Panc1 (cell line): ENCODE results near the gene RAPSN. TPM values are rescaled to one million over a fixed set of nuclear protein-coding genes. Genes with fewer than 3 reads are reported as not detected.
A peak's percentile ranks its signal among the peaks of the same experiment; 100 is the strongest.

Source experiments
- ATAC-seq: fragments of 200-7000 bp; cut with Tn5 transposase; 2 replicates; pipeline ENCODE4 v1.9.1; 2020; ENCODE audit warnings: mild to moderate bottlenecking, moderate library complexity
- BruUV-seq: library from RNA; stranded (reverse); fragments of 400-500 nt; replicated peaks from 2 replicates; lab custom pipeline; 2021; lab: Mats Ljungman, UMichigan
- CTCF ChIA-PET: fragments of 300-600 bp; sonication (Branson Sonifier 250); formaldehyde crosslinking; loops from one replicate; lab custom pipeline; 2022; ENCODE audit warnings: antibody characterized with exemption; lab: Charles Lee
- POLR2A ChIA-PET: fragments of 300-600 bp; sonication (Branson Sonifier 250); formaldehyde crosslinking; loops from one replicate; lab custom pipeline; 2022; ENCODE audit warnings: antibody characterized with exemption; lab: Charles Lee
- DNase-seq: peaks from one replicate; pipeline ENCODE4 v3.0.0-alpha.2; 2010; ENCODE audit warnings: low read depth, low spot score
- H3K27ac ChIP-seq: 2 replicates; pipeline ENCODE4 v1.5.1; 2011; ENCODE audit warnings: mild to moderate bottlenecking, low read length, inconsistent platforms
- H3K27me3 ChIP-seq: fragments of 200-500 bp; sonication (Bioruptor generic); 2 replicates; pipeline ENCODE4 v1.6.0; 2014; ENCODE audit warnings: low read length, inconsistent platforms; ENCODE audit not compliant: control insufficient read depth, insufficient read depth
- H3K36me3 ChIP-seq: fragments of 200-500 bp; sonication (Bioruptor generic); 2 replicates; pipeline ENCODE4 v1.5.1; 2014; ENCODE audit warnings: inconsistent platforms, mild to moderate bottlenecking, low read length, moderate library complexity; ENCODE audit not compliant: control insufficient read depth, insufficient read depth
- H3K4me1 ChIP-seq: 2 replicates; pipeline ENCODE4 v1.5.1; 2011; ENCODE audit warnings: inconsistent platforms, mild to moderate bottlenecking, low read length, moderate library complexity; ENCODE audit not compliant: control insufficient read depth, insufficient read depth
- H3K4me3 ChIP-seq, 2 experiments: 2 replicates each; pipeline ENCODE4 v1.5.1; 2011 to 2012; ENCODE audit warnings: low read depth in 2 of 2, low read length in 2 of 2, mild to moderate bottlenecking in 2 of 2, inconsistent platforms in 1 of 2, moderate library complexity in 1 of 2
- H3K9me3 ChIP-seq: fragments of 200-500 bp; sonication (Bioruptor generic); 2 replicates; pipeline ENCODE4 v1.5.1; 2014; ENCODE audit warnings: low read depth, mild to moderate bottlenecking, inconsistent platforms, low read length, moderate library complexity; ENCODE audit not compliant: control insufficient read depth, insufficient read depth
- CTCF ChIP-seq: fragments of 450-650 bp; IDR thresholded peaks from 2 replicates; pipeline ENCODE4 v1.5.1; 2017; ENCODE audit warnings: mild to moderate bottlenecking
- POLR2AphosphoS5 ChIP-seq: IDR thresholded peaks from 2 replicates; pipeline ENCODE4 v1.6.1; 2012; ENCODE audit warnings: mild to moderate bottlenecking, low read depth, low read length, moderate library complexity
- REST ChIP-seq, 2 experiments: IDR thresholded peaks; 2 replicates each; pipeline ENCODE4 v1.6.1; 2011 to 2012; ENCODE audit warnings: low read depth in 2 of 2, control low read depth in 1 of 2, low read length in 1 of 2, mild to moderate bottlenecking in 1 of 2, moderate library complexity in 1 of 2; ENCODE audit not compliant: insufficient read depth in 1 of 2
- SIN3A ChIP-seq: IDR thresholded peaks from 2 replicates; pipeline ENCODE4 v1.6.1; 2012; ENCODE audit warnings: low read depth, mild to moderate bottlenecking, low read length, moderate library complexity, borderline replicate concordance; ENCODE audit not compliant: insufficient read depth
- TCF7L2 ChIP-seq: IDR thresholded peaks from 2 replicates; pipeline ENCODE4 v1.6.1; 2011; ENCODE audit warnings: mild to moderate bottlenecking, low read depth, low read length, inconsistent platforms
- in situ Hi-C: cut with HindIII; loops from 2 replicates; pipeline ENCODE4 v1.10.0; 2016; ENCODE audit warnings: low sequenced_read_pairs, low pct_unique_long_range_greater_than_20kb
- intact Hi-C: fragments of 100-400 bp; cut with micrococcal nuclease; formaldehyde crosslinking; loops from one replicate; pipeline ENCODE4 v1.10.0; 2022; ENCODE audit not compliant: unreplicated experiment
- total RNA-seq: library from RNA; stranded (reverse); gene quantifications from one replicate; pipeline ENCODE4 v1.2.1, GENCODE V29; 2021; ENCODE audit not compliant: unreplicated experiment

RAPSN gene
- total RNA-seq, 1 experiment from 2014 or later: 1.8 TPM

- Histone ChIP-seq H3K27me3 (no peaks in the 10 kb centered on the region), H3K9me3 (no peaks in the 10 kb centered on the region), H3K27ac (peak overlapping the region; percentile 85), H3K4me1 (peaks cover 17% of the 10 kb centered on the region), H3K4me3 (peak overlapping the region; percentile 66 to 90), H3K36me3 (no peaks in the 10 kb centered on the region; the same call in 1 of the 2 replicates)
- DNase-seq: no peak
- no peak for TF ChIP-seq TCF7L2
- no peak for TF ChIP-seq REST (IDR thresholded peaks at IDR 0.05; ENCODE audit: insufficient read depth in 1 of 2, low read depth in 2 of 2, low read length in 1 of 2)
- TF ChIP-seq CTCF: no peak
- TF ChIP-seq SIN3A: no peak
- TF ChIP-seq POLR2AphosphoS5: no peak
- CTCF ChIA-PET: no interaction called here
- POLR2A ChIA-PET: interaction anchor here (0.6 kb wide), 2 partner anchors 11 to 25 kb away, joined by 3 to 5 read pairs; no protein-coding TSS in a partner anchor
- ATAC-seq: no peak
- no TSS peak for BruUV-seq
- in situ Hi-C loops (no loop called here), intact Hi-C loops (no loop called here)
Measured at GRCh38 chr11:47409440-47410369, 39.2 kb downstream of the RAPSN start.

GRCh38 chr11:47408598-47409439 is 40.1 kb downstream of the RAPSN start:
- H3K27ac ChIP-seq: peak overlapping the region; percentile 85
- TF ChIP-seq REST (IDR thresholded peaks at IDR 0.05; ENCODE audit: insufficient read depth in 1 of 2, low read depth in 2 of 2, low read length in 1 of 2) (no peak), CTCF (no peak), TCF7L2 (no peak), POLR2AphosphoS5 (no peak), SIN3A (no peak; the same call in 1 of the 2 replicates)
- ChIA-PET CTCF (interaction anchor here (0.6 kb wide), 1 partner anchor 445 kb away, joined by 4 read pairs; no protein-coding TSS in a partner anchor), POLR2A (no interaction called here)
- DNase-seq (no peak), ATAC-seq (peak; percentile 19)
- intact Hi-C loops (no loop called here), in situ Hi-C loops (no loop called here)
- TSS peak; percentile 56 for BruUV-seq
- no peaks in the 10 kb centered on the region; the same call in 1 of the 2 replicates for H3K36me3 ChIP-seq
- H3K9me3 ChIP-seq: no peaks in the 10 kb centered on the region
- H3K27me3 ChIP-seq: no peaks in the 10 kb centered on the region
- H3K4me1 ChIP-seq: peaks cover 17% of the 10 kb centered on the region
- peak overlapping the region; percentile 66 to 90 for H3K4me3 ChIP-seq
